PC-9 (cell line): Measurements from ENCODE around the gene ADGRD1. TPM values are rescaled to one million over a fixed set of nuclear protein-coding genes. Genes with fewer than 3 reads are reported as not detected.

Experiments
- BruUV-seq: library from RNA; stranded (reverse); fragments of 400-500 nt; replicated peaks from 2 replicates; lab custom pipeline; 2021; lab: Mats Ljungman, UMichigan
- CTCF ChIA-PET: fragments of 300-600 bp; sonication (Branson Sonifier 250); formaldehyde crosslinking; loops from one replicate; lab custom pipeline; 2022; ENCODE audit warnings: antibody characterized with exemption; lab: Charles Lee
- POLR2A ChIA-PET: fragments of 300-600 bp; sonication (Branson Sonifier 250); formaldehyde crosslinking; loops from one replicate; lab custom pipeline; 2022; ENCODE audit warnings: antibody characterized with exemption; ENCODE audit not compliant: unreplicated experiment; lab: Charles Lee
- DNase-seq, 2 experiments: peaks; one replicate each; pipeline versions ENCODE4 v3.0.0 to v3.0.0-alpha.2; 2015 to 2022; ENCODE audit warnings: mixed read lengths in 1 of 2
- H2AFZ ChIP-seq: fragments of 200-600 bp; sonication (generic); 2 replicates; pipeline ENCODE4 v1.8.1; 2017; ENCODE audit warnings: antibody characterized with exemption
- H3F3A ChIP-seq: fragments of 200-600 bp; sonication (generic); 2 replicates; pipeline ENCODE4 v1.8.1; 2017; ENCODE audit warnings: antibody characterized with exemption, mild to moderate bottlenecking, low read depth; ENCODE audit not compliant: insufficient read depth
- H3K27ac ChIP-seq: fragments of 200-600 bp; sonication (generic); 2 replicates; pipeline ENCODE4 v1.6.1; 2016; ENCODE audit warnings: mixed run types
- H3K27me3 ChIP-seq: fragments of 200-600 bp; sonication (generic); 2 replicates; pipeline ENCODE4 v1.6.1; 2016; ENCODE audit warnings: low read depth, mixed run types; ENCODE audit not compliant: insufficient read depth
- H3K36me3 ChIP-seq: fragments of 200-600 bp; sonication (generic); 2 replicates; pipeline ENCODE4 v1.6.1; 2016; ENCODE audit warnings: low read depth, mixed run types
- H3K4me1 ChIP-seq: fragments of 200-600 bp; sonication (generic); replicated peaks from 2 replicates; pipeline ENCODE4 v1.6.1; 2016; ENCODE audit warnings: mixed run types; ENCODE audit not compliant: insufficient read depth
- H3K4me2 ChIP-seq: fragments of 200-600 bp; sonication (generic); 2 replicates; pipeline ENCODE4 v1.6.1; 2017; ENCODE audit warnings: mixed run types
- H3K4me3 ChIP-seq: fragments of 200-600 bp; sonication (generic); 2 replicates; pipeline ENCODE4 v1.6.1; 2016; ENCODE audit warnings: mixed run types
- H3K79me2 ChIP-seq: fragments of 200-600 bp; sonication (generic); 2 replicates; pipeline ENCODE4 v1.6.1; 2017; ENCODE audit warnings: low read depth, mixed run types
- H3K9me2 ChIP-seq: fragments of 200-600 bp; sonication (generic); 2 replicates; pipeline ENCODE4 v1.8.1; 2017; ENCODE audit warnings: mild to moderate bottlenecking; ENCODE audit not compliant: insufficient read depth
- H3K9me3 ChIP-seq: fragments of 200-600 bp; sonication (generic); 2 replicates; pipeline ENCODE4 v1.8.1; 2016; ENCODE audit warnings: low read depth; ENCODE audit not compliant: insufficient read depth
- H4K20me1 ChIP-seq: fragments of 200-600 bp; sonication (generic); 2 replicates; pipeline ENCODE4 v1.8.1; 2017; ENCODE audit not compliant: insufficient read depth
- CTCF ChIP-seq: fragments of 200-600 bp; sonication (generic); conservative IDR thresholded peaks from 2 replicates; pipeline ENCODE4 v1.6.1; 2017; ENCODE audit warnings: mixed run types, antibody characterized with exemption, mild to moderate bottlenecking, moderate library complexity
- EZH2 ChIP-seq: fragments of 200-600 bp; sonication (generic); IDR thresholded peaks from 2 replicates; pipeline ENCODE4 v1.8.0; 2017; ENCODE audit warnings: antibody characterized with exemption, low read depth
- intact Hi-C: fragments of 100-400 bp; cut with micrococcal nuclease; formaldehyde crosslinking; loops from one replicate; pipeline ENCODE4 v1.10.0; 2022; ENCODE audit not compliant: unreplicated experiment
- total RNA-seq: library from RNA; stranded (reverse); gene quantifications from 2 replicates; pipeline ENCODE4 v1.2.3, GENCODE V29; 2021

ADGRD1 gene
- total RNA-seq, 1 experiment from 2014 or later: not detected

GRCh38 chr12:131054345-131055092 lies 100.8 kb downstream of the ADGRD1 start:
- no peak overlapping the region for H3K4me3 ChIP-seq
- no TSS peak for BruUV-seq
- H3K4me1 ChIP-seq: no peaks in the 10 kb centered on the region
- H3K27ac ChIP-seq: no peak overlapping the region
- H3K27me3 ChIP-seq: peaks cover 98% of the 10 kb centered on the region
- ChIA-PET POLR2A (no interaction called here), CTCF (no interaction called here)
- no peak overlapping the region for H2AFZ ChIP-seq
- no peaks in the 10 kb centered on the region for H3K9me3 ChIP-seq
- H3K36me3 ChIP-seq: no peaks in the 10 kb centered on the region
- no peaks in the 10 kb centered on the region for H3K79me2 ChIP-seq
- H4K20me1 ChIP-seq: no peaks in the 10 kb centered on the region
- intact Hi-C loops: no loop called here
- H3K9me2 ChIP-seq: no peaks in the 10 kb centered on the region
- no peak for DNase-seq
- H3K4me2 ChIP-seq: no peak overlapping the region
- no peak for TF ChIP-seq EZH2
- TF ChIP-seq CTCF: no peak
- no peaks in the 10 kb centered on the region for H3F3A ChIP-seq

GRCh38 chr12:131055093-131055465 lies 101.4 kb downstream of the ADGRD1 start:
- Histone ChIP-seq H3K9me2 (no peaks in the 10 kb centered on the region), H3K9me3 (no peaks in the 10 kb centered on the region), H3F3A (no peaks in the 10 kb centered on the region), H3K27ac (no peak overlapping the region), H3K27me3 (peaks cover 98% of the 10 kb centered on the region), H3K36me3 (no peaks in the 10 kb centered on the region), H2AFZ (no peak overlapping the region), H4K20me1 (no peaks in the 10 kb centered on the region), H3K4me3 (no peak overlapping the region), H3K4me1 (no peaks in the 10 kb centered on the region), H3K79me2 (no peaks in the 10 kb centered on the region), H3K4me2 (no peak overlapping the region)
- TF ChIP-seq EZH2 (no peak), CTCF (no peak)
- BruUV-seq: no TSS peak
- POLR2A ChIA-PET: no interaction called here
- DNase-seq: no peak
- intact Hi-C loops: no loop called here
- CTCF ChIA-PET: no interaction called here

GRCh38 chr12:131055596-131056233 lies 102.0 kb downstream of the ADGRD1 start:
- Histone ChIP-seq H3K27ac (no peak overlapping the region), H2AFZ (no peak overlapping the region), H3K27me3 (peaks cover 98% of the 10 kb centered on the region), H3K36me3 (no peaks in the 10 kb centered on the region), H3K9me2 (no peaks in the 10 kb centered on the region), H3F3A (no peaks in the 10 kb centered on the region), H3K9me3 (no peaks in the 10 kb centered on the region), H3K79me2 (no peaks in the 10 kb centered on the region), H3K4me3 (no peak overlapping the region), H3K4me2 (no peak overlapping the region), H3K4me1 (no peaks in the 10 kb centered on the region), H4K20me1 (no peaks in the 10 kb centered on the region)
- intact Hi-C loops: no loop called here
- POLR2A ChIA-PET: no interaction called here
- CTCF ChIA-PET: no interaction called here
- DNase-seq: no peak
- TF ChIP-seq CTCF (no peak), EZH2 (no peak)
- BruUV-seq: no TSS peak
